Body of pancreas (tissue), 4 donors: ENCODE data around the gene RAB11FIP4. TPM values are rescaled to one million over a fixed set of nuclear protein-coding genes. Genes with fewer than 3 reads are reported as not detected.
A peak's percentile ranks its signal among the peaks of the same experiment; 100 is the strongest.

Source experiments
- ATAC-seq: fragments of 150-250 bp; one replicate; pipeline ENCODE4 v1.9.1; 2016
- DNase-seq, 4 donors: peaks; one replicate each; pipeline ENCODE4 v3.0.0-alpha.2; 2019
- H3K27ac ChIP-seq, 4 donors: fragments of 200-600 bp; sonication (generic); 1 replicate in 3 of 4; 2 replicates in 1 of 4; pipeline versions ENCODE4 v1.5.1 to v1.6.1; 2016 to 2019; ENCODE audit warnings: mild to moderate bottlenecking in 1 of 4, mixed read lengths in 1 of 4, moderate library complexity in 1 of 4
- H3K27me3 ChIP-seq, 2 donors: fragments of 200-600 bp; sonication (generic); one replicate each; pipeline ENCODE4 v1.6.0; 2016; ENCODE audit warnings: mild to moderate bottlenecking in 1 of 2
- H3K36me3 ChIP-seq, 2 donors: fragments of 200-600 bp; sonication (generic); replicated peaks in 1 of 2; 2 replicates each; pipeline ENCODE4 v1.5.1; 2016; ENCODE audit warnings: low read depth in 2 of 2; ENCODE audit not compliant: insufficient read depth in 1 of 2
- H3K4me1 ChIP-seq: fragments of 200-600 bp; sonication (generic); one replicate; pipeline ENCODE4 v1.6.0; 2016
- H3K4me3 ChIP-seq, 2 donors: fragments of 200-600 bp; sonication (generic); 1 replicate in 1 of 2; 2 replicates in 1 of 2; pipeline ENCODE4 v1.5.1; 2016 to 2019
- H3K9me3 ChIP-seq, 3 donors: fragments of 200-600 bp; sonication (generic); 1 replicate in 2 of 3; 2 replicates in 1 of 3; pipeline ENCODE4 v1.5.1; 2016
- POLR2A ChIP-seq, 3 donors: fragments of 450-650 bp; IDR thresholded peaks; one replicate each; pipeline ENCODE4 v1.6.1; 2016; ENCODE audit warnings: antibody characterized with exemption in 3 of 3, mild to moderate bottlenecking in 2 of 3
- WGBS, 2 donors: methylation state at CpG; one replicate each; pipeline ENCODE4 v1.1.5; 2017; 5-methylcytosine and 5-hydroxymethylcytosine counted together
- intact Hi-C: fragments of 100-400 bp; cut with DNase I; formaldehyde crosslinking; loops from one replicate; pipeline ENCODE4 v1.15.1; 2023
- total RNA-seq, 2 donors: library from RNA; depleted of rRNA; stranded (reverse); fragments of >200 nt; gene quantifications; one replicate each; pipeline ENCODE4 v1.1.0, GENCODE V29; 2016
- TF ChIP-seq, protein P1 (sequence below), 7 experiments: fragments of 450-650 bp in 4 of 7; fragments of 200-600 bp in 3 of 7; sonication (generic) in 3 of 7; IDR thresholded peaks; one replicate each; pipeline ENCODE4 v1.5.1; 2016 to 2019; ENCODE audit warnings: antibody characterized with exemption in 7 of 7

RAB11FIP4 gene
- total RNA-seq, 2 donors from 2014 or later = 37.2 to 38.7 TPM

DNA sequence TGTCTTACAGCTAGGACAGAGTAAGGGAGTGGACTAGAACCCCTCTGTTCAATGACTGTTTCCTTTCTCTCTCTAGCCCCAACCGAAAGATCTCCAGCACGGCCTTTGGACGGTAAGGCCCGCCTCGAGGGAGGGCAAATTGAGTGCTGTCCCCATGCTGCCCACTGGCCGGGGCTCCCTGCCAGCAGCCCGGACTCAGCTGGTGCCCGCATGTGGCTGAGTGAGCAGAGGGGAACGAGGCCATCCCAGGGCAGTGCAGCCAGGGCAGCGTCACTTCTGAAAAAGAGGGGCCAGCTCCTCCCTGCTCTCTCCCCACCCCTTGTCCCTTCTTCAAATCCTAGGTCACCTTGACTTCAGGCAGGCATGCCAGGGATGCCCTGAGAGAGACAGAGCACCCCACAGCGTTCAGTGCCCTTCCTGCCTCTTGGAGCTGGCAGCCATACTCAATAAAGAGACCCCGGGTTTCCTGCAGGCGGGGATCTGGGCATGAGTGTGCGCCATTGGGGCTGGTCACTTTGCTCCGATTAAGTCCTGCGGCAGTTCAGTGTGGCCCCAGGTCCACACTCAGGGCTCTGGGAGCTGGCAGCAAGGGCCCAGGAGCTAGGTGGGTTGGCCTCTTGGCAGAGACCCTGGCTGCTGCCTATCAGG is 130.9 kb downstream of the RAB11FIP4 start:
- H3K36me3 ChIP-seq = peaks cover 14 to 20% of the 10 kb centered on the region in 2 donors
- WGBS, 2 donors = 92 to 93% methylated on average over 6 to 16 of the region's 16 CpGs
- no peaks in the 10 kb centered on the region for H3K4me1 ChIP-seq
- TF ChIP-seq, protein P1, sequence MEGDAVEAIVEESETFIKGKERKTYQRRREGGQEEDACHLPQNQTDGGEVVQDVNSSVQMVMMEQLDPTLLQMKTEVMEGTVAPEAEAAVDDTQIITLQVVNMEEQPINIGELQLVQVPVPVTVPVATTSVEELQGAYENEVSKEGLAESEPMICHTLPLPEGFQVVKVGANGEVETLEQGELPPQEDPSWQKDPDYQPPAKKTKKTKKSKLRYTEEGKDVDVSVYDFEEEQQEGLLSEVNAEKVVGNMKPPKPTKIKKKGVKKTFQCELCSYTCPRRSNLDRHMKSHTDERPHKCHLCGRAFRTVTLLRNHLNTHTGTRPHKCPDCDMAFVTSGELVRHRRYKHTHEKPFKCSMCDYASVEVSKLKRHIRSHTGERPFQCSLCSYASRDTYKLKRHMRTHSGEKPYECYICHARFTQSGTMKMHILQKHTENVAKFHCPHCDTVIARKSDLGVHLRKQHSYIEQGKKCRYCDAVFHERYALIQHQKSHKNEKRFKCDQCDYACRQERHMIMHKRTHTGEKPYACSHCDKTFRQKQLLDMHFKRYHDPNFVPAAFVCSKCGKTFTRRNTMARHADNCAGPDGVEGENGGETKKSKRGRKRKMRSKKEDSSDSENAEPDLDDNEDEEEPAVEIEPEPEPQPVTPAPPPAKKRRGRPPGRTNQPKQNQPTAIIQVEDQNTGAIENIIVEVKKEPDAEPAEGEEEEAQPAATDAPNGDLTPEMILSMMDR (IDR thresholded peaks at IDR 0.05) = no peak
- no peak for TF ChIP-seq POLR2A (IDR thresholded peaks at IDR 0.05)
- H3K27ac ChIP-seq = no peak overlapping the region
- no peaks in the 10 kb centered on the region for H3K27me3 ChIP-seq
- intact Hi-C loops = loop anchor here (5.0 kb wide), 1 partner anchor 85 kb away; no protein-coding TSS in a partner anchor
- DNase-seq (no peak), ATAC-seq (no peak)
- H3K4me3 ChIP-seq = no peak overlapping the region
- H3K9me3 ChIP-seq = peaks cover 0 to 11% (median 0%) of the 10 kb centered on the region in 3 donors

DNA sequence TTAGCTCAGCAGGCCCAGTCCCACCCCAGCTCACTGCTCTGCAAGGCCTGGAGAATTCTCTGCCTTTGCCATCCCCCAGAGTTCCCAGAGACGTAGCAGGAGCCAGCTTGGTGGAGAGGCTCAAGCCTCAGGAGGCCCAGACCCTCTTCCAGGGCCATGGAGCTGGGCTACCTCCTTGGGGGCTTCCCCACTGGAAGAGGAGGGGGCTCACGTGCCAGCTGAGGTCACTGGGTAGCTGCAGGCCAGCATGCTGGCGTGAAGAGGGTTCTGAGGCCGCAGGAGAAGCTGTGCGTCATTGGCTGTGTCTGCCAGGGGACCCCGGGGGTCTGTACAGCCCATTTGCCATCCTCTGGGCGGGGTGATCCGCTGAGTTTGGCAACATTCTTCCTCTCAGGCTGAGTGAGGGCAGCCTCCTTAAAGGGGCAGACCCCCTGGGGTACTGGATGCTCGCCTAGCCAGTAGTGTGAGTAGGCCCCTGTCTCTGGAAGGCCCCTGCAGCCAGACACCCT is 131.6 kb downstream of the RAB11FIP4 start:
- intact Hi-C loops = loop anchor here (5.0 kb wide), 1 partner anchor 86 kb away; no protein-coding TSS in a partner anchor
- no peaks in the 10 kb centered on the region for H3K4me1 ChIP-seq
- no peak for TF ChIP-seq POLR2A (IDR thresholded peaks at IDR 0.05)
- TF ChIP-seq, protein P1 (IDR thresholded peaks at IDR 0.05) = no peak
- WGBS, 2 donors = 89% methylated on average over 8 of the region's 9 CpGs; no CpG with 5 or more reads in 1 of the 2 donors
- ATAC-seq = no peak
- DNase-seq = no peak
- H3K4me3 ChIP-seq = no peak overlapping the region
- no peaks in the 10 kb centered on the region for H3K27me3 ChIP-seq
- H3K9me3 ChIP-seq = peaks cover 0 to 11% (median 0%) of the 10 kb centered on the region in 3 donors
- H3K27ac ChIP-seq = no peak overlapping the region
- H3K36me3 ChIP-seq = peaks cover 14 to 23% of the 10 kb centered on the region in 2 donors

DNA sequence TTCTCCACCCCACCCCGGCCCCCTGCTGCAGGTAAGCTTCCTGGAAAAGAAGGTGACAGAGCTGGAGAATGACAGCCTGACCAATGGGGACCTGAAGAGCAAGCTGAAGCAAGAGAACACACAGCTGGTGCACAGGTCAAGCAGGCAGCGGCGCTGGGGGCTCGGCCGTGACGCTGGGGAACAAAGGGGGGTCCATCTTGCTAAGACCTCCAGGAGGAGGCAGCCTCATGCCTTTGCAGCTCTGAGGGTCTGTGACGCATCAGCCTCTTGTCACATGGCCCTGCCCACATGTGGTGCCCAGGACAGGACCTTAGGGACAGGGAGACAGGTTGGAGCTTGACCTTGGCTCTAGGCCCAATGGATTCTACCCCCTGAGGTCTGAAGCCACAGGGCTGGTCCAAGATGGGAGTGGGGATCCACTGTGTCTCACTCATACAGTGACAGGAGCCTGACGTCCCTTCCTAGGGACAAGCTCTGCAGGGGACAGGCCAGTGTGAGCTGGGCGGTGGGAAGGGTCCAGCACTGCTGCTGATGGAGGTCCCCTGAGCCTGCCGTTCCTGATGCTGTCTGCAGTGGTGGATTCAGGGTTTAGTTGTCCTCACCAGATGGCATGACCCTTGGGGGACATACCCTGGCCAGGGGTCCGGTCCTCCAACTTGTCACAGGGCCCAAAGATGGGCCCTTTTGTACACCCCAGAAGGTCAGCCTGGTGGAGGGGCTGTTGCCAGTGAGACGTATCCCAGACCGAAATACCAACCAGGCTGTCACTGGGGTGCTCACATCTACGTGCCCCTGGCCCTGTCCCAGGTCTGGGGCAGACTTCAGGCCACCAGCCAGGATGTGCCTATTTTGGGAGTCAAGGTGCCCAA is 132.6 kb downstream of the RAB11FIP4 start:
- intact Hi-C loops = loop anchor here (5.0 kb wide), 1 partner anchor 87 kb away; no protein-coding TSS in a partner anchor
- H3K27me3 ChIP-seq = no peaks in the 10 kb centered on the region
- WGBS, 2 donors = 93 to 95% methylated on average over 4 to 14 of the region's 14 CpGs
- peaks cover 0 to 11% (median 0%) of the 10 kb centered on the region in 3 donors for H3K9me3 ChIP-seq
- no peak for ATAC-seq
- no peaks in the 10 kb centered on the region for H3K4me1 ChIP-seq
- no peak overlapping the region for H3K27ac ChIP-seq
- no peak overlapping the region for H3K4me3 ChIP-seq
- peaks cover 20 to 33% of the 10 kb centered on the region in 2 donors for H3K36me3 ChIP-seq
- no peak for TF ChIP-seq POLR2A (IDR thresholded peaks at IDR 0.05)
- TF ChIP-seq, protein P1 (IDR thresholded peaks at IDR 0.05) = no peak
- DNase-seq = no peak

DNA sequence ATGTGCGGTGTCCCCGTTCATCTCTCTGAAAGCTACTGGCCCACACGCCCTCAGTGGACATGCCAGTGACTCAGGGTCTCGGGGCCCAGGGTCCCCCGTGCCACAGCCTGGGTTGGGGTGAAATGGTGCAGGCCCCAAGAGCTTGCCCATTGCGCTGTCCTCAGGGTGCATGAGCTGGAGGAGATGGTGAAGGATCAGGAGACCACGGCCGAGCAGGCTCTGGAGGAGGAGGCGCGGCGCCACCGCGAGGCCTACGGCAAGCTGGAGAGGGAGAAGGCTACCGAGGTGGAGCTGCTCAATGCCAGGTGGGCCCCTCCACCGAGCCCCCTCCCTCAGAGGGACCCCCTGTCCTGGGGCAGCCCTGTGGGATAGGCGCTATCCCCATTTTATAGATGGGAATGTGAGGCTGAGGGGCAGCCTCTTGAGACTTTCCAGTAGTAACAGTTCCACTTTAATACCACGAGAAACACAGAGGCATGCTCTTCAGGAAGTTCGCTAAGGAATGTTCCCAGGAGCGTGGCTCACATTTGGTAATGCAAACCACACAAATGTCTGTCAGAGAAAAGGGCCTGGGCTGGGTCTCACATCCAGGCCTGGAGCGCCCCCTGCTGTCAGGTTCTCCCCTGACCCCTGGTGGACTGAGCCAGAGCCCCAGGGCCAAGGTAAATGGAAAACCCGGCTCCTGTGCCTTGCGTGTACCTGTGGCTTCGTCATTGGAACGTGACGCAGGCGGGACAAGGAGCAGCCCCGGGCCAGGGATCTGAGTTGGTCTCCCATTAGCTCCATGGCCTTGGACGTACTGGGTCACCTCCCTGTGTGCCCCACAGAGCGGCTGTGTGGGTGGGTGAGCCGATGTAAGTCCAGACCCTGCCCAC is 133.7 kb downstream of the RAB11FIP4 start:
- H3K4me1 ChIP-seq = no peaks in the 10 kb centered on the region
- ATAC-seq (peak; percentile 89), DNase-seq (peak; percentile 89 to 95 (median 92))
- TF ChIP-seq POLR2A (IDR thresholded peaks at IDR 0.05) = no peak
- TF ChIP-seq, protein P1 (IDR thresholded peaks at IDR 0.05) = peak; percentile 68 to 97 (median 96)
- 62 to 66% methylated on average over 20 to 26 of the region's 31 CpGs for WGBS, 2 donors
- H3K27ac ChIP-seq = peak overlapping the region in 2 of 4 donors; percentile 1 to 49
- no peak overlapping the region for H3K4me3 ChIP-seq
- H3K9me3 ChIP-seq = peaks cover 0 to 11% (median 0%) of the 10 kb centered on the region in 3 donors
- intact Hi-C loops = loop anchor here (5.0 kb wide), 1 partner anchor 88 kb away; no protein-coding TSS in a partner anchor
- no peaks in the 10 kb centered on the region for H3K27me3 ChIP-seq
- peaks cover 21 to 37% of the 10 kb centered on the region in 2 donors for H3K36me3 ChIP-seq
